Parathyroid adenoma (tissue), 2 donors: ENCODE data around the gene KRTAP5-2.

Experiments
- H2AFZ ChIP-seq: fragments of 300-600 bp; sonication (generic); one replicate; pipeline ENCODE4 v1.7.0; 2017; ENCODE audit warnings: antibody characterized with exemption, mild to moderate bottlenecking
- H3K27ac ChIP-seq: fragments of 300-600 bp; sonication (generic); one replicate; pipeline ENCODE4 v1.7.0; 2017
- H3K27me3 ChIP-seq: fragments of 300-600 bp; sonication (generic); one replicate; pipeline ENCODE4 v1.7.0; 2017; ENCODE audit warnings: low read length; ENCODE audit not compliant: control insufficient read depth, insufficient read depth
- H3K36me3 ChIP-seq: fragments of 300-600 bp; sonication (generic); one replicate; pipeline ENCODE4 v1.7.0; 2017; ENCODE audit warnings: low read length; ENCODE audit not compliant: control insufficient read depth, insufficient read depth
- H3K4me1 ChIP-seq: fragments of 300-600 bp; sonication (generic); one replicate; pipeline ENCODE4 v1.7.0; 2017; ENCODE audit warnings: control low read depth
- H3K4me2 ChIP-seq: fragments of 300-600 bp; sonication (generic); one replicate; pipeline ENCODE4 v1.7.0; 2017; ENCODE audit warnings: low read length
- H3K4me3 ChIP-seq: fragments of 300-600 bp; sonication (generic); one replicate; pipeline ENCODE4 v1.7.0; 2017; ENCODE audit warnings: low read depth, low read length
- H3K79me2 ChIP-seq: fragments of 300-600 bp; sonication (generic); one replicate; pipeline ENCODE4 v1.7.0; 2017; ENCODE audit warnings: control low read depth
- H3K9ac ChIP-seq: fragments of 300-600 bp; sonication (generic); one replicate; pipeline ENCODE4 v1.7.0; 2017; ENCODE audit warnings: mild to moderate bottlenecking
- H3K9me3 ChIP-seq: fragments of 300-600 bp; sonication (generic); one replicate; pipeline ENCODE4 v1.7.0; 2017; ENCODE audit warnings: low read length; ENCODE audit not compliant: control insufficient read depth
- TF ChIP-seq, protein P1 (sequence below): fragments of 300-600 bp; sonication (generic); IDR thresholded peaks from one replicate; pipeline ENCODE4 v1.7.0; 2017; ENCODE audit warnings: antibody characterized with exemption, mild to moderate bottlenecking
- donor health status: primary hyperparathyroidism.

KRTAP5-2 gene

DNA sequence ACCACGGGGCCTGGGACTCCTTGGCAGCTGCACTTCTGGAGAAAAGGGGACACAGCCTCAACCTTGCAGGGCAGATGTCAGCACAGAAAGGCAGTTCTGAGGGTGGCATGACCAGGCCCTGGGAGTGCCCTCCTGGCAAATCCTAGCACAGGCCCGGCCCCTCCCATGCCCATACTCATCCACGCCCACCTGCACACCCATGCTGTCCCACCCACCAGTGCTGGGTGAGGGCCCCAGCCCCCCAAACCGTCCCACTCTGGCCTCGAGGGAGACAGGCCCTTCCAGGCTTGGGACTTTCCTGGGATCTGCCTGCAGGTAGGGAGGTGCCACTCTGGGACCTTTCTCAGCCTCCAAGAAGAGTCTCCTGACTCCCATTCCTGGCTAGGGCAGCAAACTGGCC, 36.1 kb downstream of the KRTAP5-2 start:
- no peaks in the 10 kb centered on the region for H3K9me3 ChIP-seq
- no peak overlapping the region for H3K9ac ChIP-seq
- no peak overlapping the region for H3K4me2 ChIP-seq
- H3K27ac ChIP-seq, result no peak overlapping the region
- H3K27me3 ChIP-seq, result no peaks in the 10 kb centered on the region
- no peaks in the 10 kb centered on the region for H3K36me3 ChIP-seq
- H2AFZ ChIP-seq, result no peak overlapping the region
- H3K4me3 ChIP-seq, result no peak overlapping the region
- H3K79me2 ChIP-seq, result no peaks in the 10 kb centered on the region
- H3K4me1 ChIP-seq, result no peaks in the 10 kb centered on the region
- TF ChIP-seq, protein P1, sequence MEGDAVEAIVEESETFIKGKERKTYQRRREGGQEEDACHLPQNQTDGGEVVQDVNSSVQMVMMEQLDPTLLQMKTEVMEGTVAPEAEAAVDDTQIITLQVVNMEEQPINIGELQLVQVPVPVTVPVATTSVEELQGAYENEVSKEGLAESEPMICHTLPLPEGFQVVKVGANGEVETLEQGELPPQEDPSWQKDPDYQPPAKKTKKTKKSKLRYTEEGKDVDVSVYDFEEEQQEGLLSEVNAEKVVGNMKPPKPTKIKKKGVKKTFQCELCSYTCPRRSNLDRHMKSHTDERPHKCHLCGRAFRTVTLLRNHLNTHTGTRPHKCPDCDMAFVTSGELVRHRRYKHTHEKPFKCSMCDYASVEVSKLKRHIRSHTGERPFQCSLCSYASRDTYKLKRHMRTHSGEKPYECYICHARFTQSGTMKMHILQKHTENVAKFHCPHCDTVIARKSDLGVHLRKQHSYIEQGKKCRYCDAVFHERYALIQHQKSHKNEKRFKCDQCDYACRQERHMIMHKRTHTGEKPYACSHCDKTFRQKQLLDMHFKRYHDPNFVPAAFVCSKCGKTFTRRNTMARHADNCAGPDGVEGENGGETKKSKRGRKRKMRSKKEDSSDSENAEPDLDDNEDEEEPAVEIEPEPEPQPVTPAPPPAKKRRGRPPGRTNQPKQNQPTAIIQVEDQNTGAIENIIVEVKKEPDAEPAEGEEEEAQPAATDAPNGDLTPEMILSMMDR, result no peak

DNA sequence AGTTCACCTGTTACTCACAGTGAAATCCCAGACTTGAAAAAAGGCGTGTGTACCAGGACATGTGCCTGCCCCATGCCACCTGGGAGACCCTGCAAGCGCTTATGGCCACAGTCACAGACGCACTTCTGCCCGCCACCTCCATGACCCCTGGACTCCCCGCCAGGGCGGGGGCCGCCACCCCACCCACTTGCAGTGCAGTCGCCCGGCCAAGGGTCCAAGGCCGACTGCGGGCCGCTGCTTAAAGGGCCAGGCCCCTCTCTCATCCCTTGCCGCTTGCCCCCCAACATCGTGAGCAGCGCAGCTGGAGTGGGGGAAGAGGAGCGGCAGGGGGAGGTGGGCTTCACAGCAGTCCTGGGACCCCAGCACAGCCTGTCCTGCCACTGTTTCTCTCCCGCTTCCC, 36.8 kb downstream of the KRTAP5-2 start:
- Histone ChIP-seq H3K36me3 (no peaks in the 10 kb centered on the region), H3K9me3 (no peaks in the 10 kb centered on the region), H3K4me2 (no peak overlapping the region), H3K4me3 (no peak overlapping the region), H3K4me1 (no peaks in the 10 kb centered on the region), H2AFZ (no peak overlapping the region), H3K27ac (no peak overlapping the region), H3K27me3 (no peaks in the 10 kb centered on the region), H3K9ac (no peak overlapping the region), H3K79me2 (no peaks in the 10 kb centered on the region)
- TF ChIP-seq, protein P1, result no peak

DNA sequence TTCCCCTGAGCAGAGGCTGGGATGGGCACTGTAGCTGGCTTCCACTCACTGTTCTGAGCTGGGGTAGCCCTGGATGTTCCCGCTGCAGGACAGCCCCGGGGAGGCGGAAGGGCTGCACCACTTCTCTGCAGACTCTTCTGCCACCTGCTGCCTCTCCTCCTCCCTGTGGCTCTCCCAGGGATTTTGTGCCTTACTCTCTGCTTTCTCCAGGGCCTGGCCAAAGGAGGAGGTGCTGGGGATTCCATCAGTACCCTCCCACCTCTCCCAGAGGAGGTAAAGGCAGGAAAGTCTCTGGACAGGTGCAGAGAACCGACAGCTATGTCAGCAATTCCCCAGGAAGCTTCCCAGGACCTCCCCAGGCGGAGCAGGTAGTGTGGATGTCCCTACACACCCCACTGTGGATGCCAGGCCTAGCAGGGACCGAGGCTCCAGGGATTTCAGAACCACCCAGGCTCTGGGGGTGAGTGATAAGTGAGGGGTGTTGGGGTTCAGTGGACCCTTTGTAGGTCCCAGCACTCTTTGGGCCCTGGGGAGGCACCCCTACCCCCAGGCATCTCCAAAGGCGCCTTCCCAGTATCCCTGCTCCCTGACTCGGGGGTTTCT, 37.3 kb downstream of the KRTAP5-2 start:
- Histone ChIP-seq H3K4me1 (no peaks in the 10 kb centered on the region), H3K9me3 (no peaks in the 10 kb centered on the region), H3K27ac (no peak overlapping the region), H3K36me3 (no peaks in the 10 kb centered on the region), H3K27me3 (no peaks in the 10 kb centered on the region), H3K4me2 (no peak overlapping the region), H2AFZ (no peak overlapping the region), H3K4me3 (no peak overlapping the region), H3K79me2 (no peaks in the 10 kb centered on the region), H3K9ac (no peak overlapping the region)
- TF ChIP-seq, protein P1, result no peak

DNA sequence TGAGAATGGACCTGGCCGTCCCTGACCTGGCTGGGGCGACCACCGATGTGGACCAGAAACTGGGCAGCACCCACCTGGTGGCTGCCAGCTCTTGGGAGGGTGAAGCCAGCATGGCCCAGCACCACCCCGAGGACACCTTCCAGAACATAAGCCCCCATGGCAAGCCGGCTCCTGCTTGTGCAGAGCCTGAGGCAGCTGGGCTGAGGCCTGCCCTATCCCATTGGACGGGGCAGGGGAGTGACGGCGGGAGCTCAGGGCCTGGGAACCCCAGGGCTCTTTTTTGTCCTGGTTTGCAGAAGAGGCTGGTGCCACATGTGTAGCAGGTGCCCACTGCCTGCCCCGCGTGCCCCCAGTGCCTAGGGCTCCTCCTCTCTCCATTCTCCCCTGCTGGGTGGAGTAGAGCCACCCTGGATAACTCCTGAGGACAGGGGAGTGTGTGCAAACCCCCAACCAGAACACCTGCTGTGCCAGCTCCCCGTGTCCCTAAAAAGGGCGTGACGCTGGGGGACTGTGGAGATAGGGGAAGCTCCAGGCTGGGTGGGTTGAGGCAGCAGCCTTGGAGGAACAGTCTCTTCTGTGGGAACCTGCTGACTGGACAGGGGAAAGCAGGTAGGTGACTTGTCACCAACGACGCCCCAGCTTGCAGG, 38.0 kb downstream of the KRTAP5-2 start:
- Histone ChIP-seq H3K4me1 (no peaks in the 10 kb centered on the region), H3K9me3 (no peaks in the 10 kb centered on the region), H3K4me3 (no peak overlapping the region), H3K27ac (no peak overlapping the region), H3K36me3 (no peaks in the 10 kb centered on the region), H3K79me2 (no peaks in the 10 kb centered on the region), H3K27me3 (no peaks in the 10 kb centered on the region), H3K9ac (no peak overlapping the region), H2AFZ (no peak overlapping the region), H3K4me2 (no peak overlapping the region)
- TF ChIP-seq, protein P1, result no peak
